Measurements from ENCODE around the gene MCM9.

GRCh38 chr6:118970866-118971265 lies 35.9 kb upstream of the MCM9 start:
- TF ChIP-seq CTCF (conservative IDR thresholded peaks at IDR 0.05; ENCODE audit: low read depth, low read length) (no peak), RCOR1 (IDR thresholded peaks at IDR 0.05; ENCODE audit: insufficient replicate concordance, low read length) (no peak), SMC3 (IDR thresholded peaks at IDR 0.05; ENCODE audit: low read depth, low read length) (no peak), RAD21 (IDR thresholded peaks at IDR 0.05; ENCODE audit: low read length) (no peak), POLR2A (IDR thresholded peaks at IDR 0.05; ENCODE audit: low read depth, low read length) (no peak)

Data from IMR-90 (cell line).